Measurements from ENCODE around the gene MTG1. TPM values are rescaled to one million over a fixed set of nuclear protein-coding genes. Genes with fewer than 3 reads are reported as not detected.
"Not testable (repeated sequence)": the region's sequence is repeated elsewhere in the genome, so short reads cannot be mapped to it uniquely, and the experiment has no call there.

MTG1 gene
- polyA plus RNA-seq, 1 experiment = 38.1 TPM

DNA sequence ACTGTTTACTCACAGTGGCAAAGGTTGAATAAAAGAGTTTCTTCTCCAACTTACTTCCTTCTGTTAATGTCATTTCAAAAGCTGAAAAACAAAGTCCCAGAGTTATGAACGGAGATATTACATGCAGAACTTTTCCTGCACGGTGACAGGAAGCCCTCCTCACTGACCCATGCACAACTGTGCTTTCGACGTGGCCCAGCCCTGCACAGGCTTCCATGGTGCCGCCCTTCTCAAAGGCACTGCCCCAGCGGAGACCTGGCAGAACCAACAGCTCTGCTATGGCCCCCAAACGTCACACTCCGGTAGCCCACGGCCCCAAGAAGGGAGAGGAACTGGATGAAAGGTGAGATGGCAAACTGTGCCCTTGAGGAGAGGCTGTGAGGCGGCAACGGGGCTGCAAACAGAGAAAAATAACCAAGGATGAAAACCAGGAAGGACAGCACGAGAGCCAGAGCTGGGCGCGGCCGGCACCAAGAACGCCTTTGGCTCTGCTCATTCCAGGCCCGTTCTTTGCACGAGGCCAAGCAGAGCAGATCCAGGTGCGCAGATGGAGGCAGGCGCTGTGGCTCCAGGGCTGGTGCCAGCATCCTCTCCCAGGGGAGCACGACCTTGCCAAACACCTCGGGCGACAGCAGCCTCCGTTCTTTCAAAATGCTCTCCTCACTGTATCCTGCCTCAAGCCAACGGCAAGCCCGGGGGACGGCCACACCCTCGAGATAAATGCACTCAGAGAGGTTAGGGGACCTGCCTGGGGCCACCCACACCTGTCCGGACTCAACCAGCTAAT lies 29.1 kb upstream of the MTG1 start:
- peaks cover 28% of the 10 kb centered on the region for H3K36me3 ChIP-seq (ENCODE audit: control insufficient read depth, insufficient read depth, low read length)
- CTCF ChIA-PET = no interaction called here
- H3K4me3 ChIP-seq (ENCODE audit: low read depth, low read length) = no peak overlapping the region
- DNase-seq (ENCODE audit: low read depth) = no peak
- TF ChIP-seq CTCF (IDR thresholded peaks at IDR 0.05; ENCODE audit: insufficient read depth, low read depth, low read length) = no peak
- POLR2A ChIA-PET = no interaction called here
- H3K27me3 ChIP-seq (ENCODE audit: control insufficient read depth, insufficient read depth, low read length) = no peaks in the 10 kb centered on the region

DNA sequence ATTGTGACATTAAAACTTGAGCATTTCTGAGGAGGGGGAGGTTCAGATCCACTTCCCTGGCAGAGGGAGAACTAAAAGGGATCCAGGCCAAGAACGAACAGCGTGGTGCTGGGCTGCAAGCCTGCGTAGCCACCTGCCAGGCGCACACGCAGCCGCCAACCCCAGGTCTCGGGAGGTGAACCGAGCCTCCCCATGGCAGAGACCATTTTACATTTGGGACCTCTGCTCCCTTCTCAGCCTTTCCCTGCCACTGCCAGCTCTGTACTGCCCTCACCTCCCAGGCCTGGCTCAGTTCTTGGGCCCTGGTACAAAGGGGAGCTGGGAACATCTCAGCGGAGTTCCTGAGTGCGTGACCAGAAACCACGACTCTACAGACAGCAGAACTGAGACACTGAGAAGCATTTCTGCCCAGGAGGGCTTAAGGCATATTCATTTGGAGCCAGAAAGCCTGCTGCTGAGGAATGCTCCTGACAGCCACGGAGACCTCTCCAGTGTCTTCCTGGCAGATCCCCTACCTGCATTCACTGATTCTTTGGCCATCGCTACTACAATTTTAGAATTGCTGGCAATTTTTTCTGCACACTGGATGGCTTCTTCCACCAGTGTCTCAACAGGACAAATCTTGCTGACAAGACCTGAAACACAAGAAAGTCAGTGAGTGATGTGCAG lies 28.4 kb upstream of the MTG1 start:
- POLR2A ChIA-PET = no interaction called here
- no peak for TF ChIP-seq CTCF (IDR thresholded peaks at IDR 0.05; ENCODE audit: insufficient read depth, low read depth, low read length)
- CTCF ChIA-PET = no interaction called here
- H3K27me3 ChIP-seq (ENCODE audit: control insufficient read depth, insufficient read depth, low read length) = no peaks in the 10 kb centered on the region
- no peak overlapping the region for H3K4me3 ChIP-seq (ENCODE audit: low read depth, low read length)
- no peak for DNase-seq (ENCODE audit: low read depth)
- peaks cover 34% of the 10 kb centered on the region for H3K36me3 ChIP-seq (ENCODE audit: control insufficient read depth, insufficient read depth, low read length)

GRCh38 chr10:133366130-133366478 lies 27.9 kb upstream of the MTG1 start:
- H3K4me3 ChIP-seq (ENCODE audit: low read depth, low read length) = no peak overlapping the region
- H3K27me3 ChIP-seq (ENCODE audit: control insufficient read depth, insufficient read depth, low read length) = no peaks in the 10 kb centered on the region
- CTCF ChIA-PET = no interaction called here
- H3K36me3 ChIP-seq (ENCODE audit: control insufficient read depth, insufficient read depth, low read length) = peaks cover 35% of the 10 kb centered on the region
- DNase-seq (ENCODE audit: low read depth) = no peak
- TF ChIP-seq CTCF (IDR thresholded peaks at IDR 0.05; ENCODE audit: insufficient read depth, low read depth, low read length) = no peak
- POLR2A ChIA-PET = no interaction called here

GRCh38 chr10:133366751-133367150 lies 27.2 kb upstream of the MTG1 start:
- peaks cover 38% of the 10 kb centered on the region for H3K36me3 ChIP-seq (ENCODE audit: control insufficient read depth, insufficient read depth, low read length)

DNA sequence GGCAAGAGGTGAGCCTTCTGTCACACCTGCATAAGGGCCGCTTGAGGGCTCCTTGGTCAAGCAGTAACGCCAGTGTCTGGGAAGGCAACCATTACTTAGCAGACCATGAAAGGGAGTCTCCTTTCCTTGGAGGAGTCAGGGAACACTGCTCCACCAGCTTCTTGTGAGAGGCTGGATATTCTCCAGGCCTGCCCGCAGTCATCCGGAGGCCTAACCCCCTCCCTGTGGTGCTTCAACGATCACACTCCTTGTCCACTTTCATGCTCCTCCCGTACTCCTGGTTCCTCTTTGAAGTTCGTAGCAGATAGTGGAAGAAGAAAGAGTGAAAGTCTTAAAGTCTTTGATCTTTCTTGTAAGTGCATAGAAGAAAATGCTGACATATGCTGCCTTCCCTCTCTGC lies 26.5 kb upstream of the MTG1 start:
- H3K4me3 ChIP-seq (ENCODE audit: low read depth, low read length); H3K27me3 ChIP-seq (ENCODE audit: control insufficient read depth, insufficient read depth, low read length); POLR2A ChIA-PET; DNase-seq (ENCODE audit: low read depth); CTCF ChIA-PET: not testable (repeated sequence)
- peaks cover 38% of the 10 kb centered on the region for H3K36me3 ChIP-seq (ENCODE audit: control insufficient read depth, insufficient read depth, low read length)

More at GRCh38 chr10:133366751-133367150, 27.2 kb upstream of the MTG1 start:
- Histone ChIP-seq H3K27me3 (ENCODE audit: control insufficient read depth, insufficient read depth, low read length) (no peaks in the 10 kb centered on the region), H3K4me3 (ENCODE audit: low read depth, low read length) (no peak overlapping the region)
- DNase-seq (ENCODE audit: low read depth) = no peak
- ChIA-PET CTCF (no interaction called here), POLR2A (no interaction called here)
- TF ChIP-seq CTCF (IDR thresholded peaks at IDR 0.05; ENCODE audit: insufficient read depth, low read depth, low read length) = no peak

Data from BJ (cell line).